Bone marrow (tissue), 2 donors: ENCODE data around the gene SMARCA2.

Source experiments
- DNase-seq, 2 donors: peaks; one replicate each; lab custom pipeline; 2025; lab: John Stamatoyannopoulos, UW

SMARCA2 gene

GRCh38 chr9:2214707-2215106, 199.6 kb downstream of the SMARCA2 start:
- DNase-seq = no peak

GRCh38 chr9:2215921-2216441, 200.8 kb downstream of the SMARCA2 start:
- no peak for DNase-seq

GRCh38 chr9:2216591-2216990, 201.4 kb downstream of the SMARCA2 start:
- no peak for DNase-seq

- DNase-seq = no peak
Measured at GRCh38 chr9:2217540-2217939, 202.4 kb downstream of the SMARCA2 start.

- DNase-seq = no peak
Measured at GRCh38 chr9:2220036-2220435, 204.9 kb downstream of the SMARCA2 start.

GRCh38 chr9:2227144-2227867, 212.2 kb downstream of the SMARCA2 start:
- DNase-seq = no peak

GRCh38 chr9:2228132-2228531, 213.0 kb downstream of the SMARCA2 start:
- DNase-seq = no peak

- DNase-seq = no peak
Measured at GRCh38 chr9:2228641-2229040, 213.5 kb downstream of the SMARCA2 start.

GRCh38 chr9:2229109-2229721, 214.1 kb downstream of the SMARCA2 start:
- peak in 1 of 2 donors; percentile 46 for DNase-seq

- DNase-seq = no peak
Measured at GRCh38 chr9:2230362-2230761, 215.2 kb downstream of the SMARCA2 start.

GRCh38 chr9:2231101-2231500, 216.0 kb downstream of the SMARCA2 start:
- DNase-seq = no peak

GRCh38 chr9:2231829-2232228, 216.7 kb downstream of the SMARCA2 start:
- DNase-seq = no peak

GRCh38 chr9:2233274-2233673, 218.1 kb downstream of the SMARCA2 start:
- DNase-seq = no peak

- DNase-seq = no peak
Measured at GRCh38 chr9:2234371-2234893, 219.3 kb downstream of the SMARCA2 start.

GRCh38 chr9:2235623-2236022, 220.5 kb downstream of the SMARCA2 start:
- no peak for DNase-seq

GRCh38 chr9:2236850-2237249, 221.7 kb downstream of the SMARCA2 start:
- DNase-seq = no peak

GRCh38 chr9:2241461-2241835, 226.3 kb downstream of the SMARCA2 start:
- no peak for DNase-seq

- DNase-seq = peak; percentile 10 to 14
Measured at GRCh38 chr9:2241836-2242741, 226.9 kb downstream of the SMARCA2 start.

- no peak for DNase-seq
Measured at GRCh38 chr9:2242831-2243330, 227.7 kb downstream of the SMARCA2 start.
